Measurements from ENCODE around the gene AOAH. TPM values are rescaled to one million over a fixed set of nuclear protein-coding genes. Genes with fewer than 3 reads are reported as not detected.
"Not testable (repeated sequence)": the region's sequence is repeated elsewhere in the genome, so short reads cannot be mapped to it uniquely, and the experiment has no call there.

Gene AOAH
- total RNA-seq, 5 donors from 2014 or later (not counting 1 experiment from before 2014, with no cell fraction given) = 13.0 to 78.5 (median 27.5) TPM

DNA sequence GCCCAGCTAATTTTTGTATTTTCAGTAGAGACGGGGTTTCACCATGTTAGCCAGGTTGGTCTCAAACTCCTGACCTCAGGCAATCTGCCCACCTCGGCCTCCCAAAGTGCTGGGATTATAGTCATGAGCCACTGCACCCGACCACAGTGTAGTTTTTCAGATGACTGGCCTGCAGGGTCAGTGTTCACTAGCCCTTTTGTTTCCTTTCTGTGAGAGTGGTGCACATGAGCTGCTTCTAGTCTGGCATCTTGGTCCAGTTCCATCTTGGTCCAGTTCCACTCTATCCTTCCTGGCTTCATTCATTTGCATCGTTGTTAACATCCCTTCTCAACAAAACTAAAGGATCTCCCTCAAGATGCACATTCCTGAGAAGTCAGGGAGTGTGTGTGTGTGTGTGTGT is 240.4 kb downstream of the AOAH start:
- 100% methylated on average over 1 of the region's 4 CpGs for WGBS (ENCODE audit: insufficient coverage)
- H3K36me3 Mint-ChIP-seq; H3K27ac ChIP-seq (ENCODE audit: low read length); H3K4me3 Mint-ChIP-seq; H3K27me3 ChIP-seq (replicated peaks in 1 of 2; ENCODE audit: control insufficient read depth in 2 of 2, extremely low read depth in 1 of 2, insufficient read depth in 2 of 2, low read length in 1 of 2); H3K4me1 ChIP-seq (ENCODE audit: control insufficient read depth in 1 of 2, extremely low read depth in 1 of 2, insufficient read depth in 2 of 2, low read length in 2 of 2); H3K27me3 Mint-ChIP-seq; H3K36me3 ChIP-seq (ENCODE audit: control insufficient read depth in 2 of 2, extremely low read depth in 1 of 2, insufficient read depth in 1 of 2, low read length in 1 of 2); H3K4me3 ChIP-seq (ENCODE audit: control insufficient read depth in 1 of 2, extremely low read depth in 1 of 2, low read length in 1 of 2); ATAC-seq (replicated peaks in 1 of 4); POLR2A ChIA-PET; H3K9me3 ChIP-seq; DNase-seq; H3K27ac Mint-ChIP-seq: not testable (repeated sequence)
- H3K4me1 Mint-ChIP-seq = peaks cover 7 to 16% (median 11%) of the 10 kb centered on the region in 3 donors
- CTCF ChIA-PET = interaction anchor here (0.6 kb wide), 2 partner anchors 296 to 408 kb away, joined by 3 to 6 read pairs; no protein-coding TSS in a partner anchor
- peaks cover 0 to 25% (median 19%) of the 10 kb centered on the region in 3 donors for H3K9me3 Mint-ChIP-seq

DNA sequence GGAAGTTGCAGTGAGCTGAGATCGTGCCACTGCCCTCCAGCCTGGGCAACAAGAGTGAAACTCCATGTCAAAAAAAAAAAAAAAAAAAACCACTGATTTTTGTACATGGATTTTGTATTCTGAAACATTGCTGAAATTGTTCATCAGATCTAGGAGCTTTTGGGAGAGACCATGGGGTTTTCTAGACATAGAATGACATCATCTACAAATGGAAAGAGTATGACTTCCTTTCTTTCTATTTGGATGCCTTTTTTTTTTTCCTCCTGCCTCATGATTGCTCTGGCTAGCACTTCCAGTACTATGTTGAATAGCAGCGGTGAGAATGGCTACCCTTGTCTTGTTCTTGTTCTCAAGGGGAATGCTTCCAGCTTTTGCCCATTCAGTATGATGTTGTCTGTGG is 245.5 kb downstream of the AOAH start:
- ATAC-seq (replicated peaks in 1 of 4) = no peak
- POLR2A ChIA-PET = interaction anchor here in 1 of 2 donors (0.6 kb wide), 1 partner anchor 737 kb away, joined by 9 read pairs; no protein-coding TSS in a partner anchor
- Mint-ChIP-seq H3K27me3 (no peaks in the 10 kb centered on the region), H3K27ac (no peak overlapping the region), H3K4me1 (peaks cover 11 to 23% (median 20%) of the 10 kb centered on the region in 3 donors), H3K36me3 (no peaks in the 10 kb centered on the region), H3K9me3 (peaks cover 0 to 25% (median 20%) of the 10 kb centered on the region in 3 donors), H3K4me3 (no peak overlapping the region)
- H3K9me3 ChIP-seq = no peaks in the 10 kb centered on the region
- DNase-seq = no peak
- no peaks in the 10 kb centered on the region for H3K36me3 ChIP-seq (ENCODE audit: control insufficient read depth in 2 of 2, extremely low read depth in 1 of 2, insufficient read depth in 1 of 2, low read length in 1 of 2)
- CTCF ChIA-PET = interaction anchor here in 1 of 2 donors (0.6 to 0.7 kb wide), 3 partner anchors 15 to 681 kb away, joined by 3 to 8 read pairs (median 4); no protein-coding TSS in a partner anchor
- 63% methylated on average over 1 of the region's 2 CpGs for WGBS (ENCODE audit: insufficient coverage)
- peaks cover 0 to 2% of the 10 kb centered on the region in 2 experiments for H3K4me1 ChIP-seq (ENCODE audit: control insufficient read depth in 1 of 2, extremely low read depth in 1 of 2, insufficient read depth in 2 of 2, low read length in 2 of 2)
- no peak overlapping the region for H3K27ac ChIP-seq (ENCODE audit: low read length)
- no peak overlapping the region for H3K4me3 ChIP-seq (ENCODE audit: control insufficient read depth in 1 of 2, extremely low read depth in 1 of 2, low read length in 1 of 2)
- H3K27me3 ChIP-seq (replicated peaks in 1 of 2; ENCODE audit: control insufficient read depth in 2 of 2, extremely low read depth in 1 of 2, insufficient read depth in 2 of 2, low read length in 1 of 2) = peaks cover 0 to 6% of the 10 kb centered on the region in 2 experiments

DNA sequence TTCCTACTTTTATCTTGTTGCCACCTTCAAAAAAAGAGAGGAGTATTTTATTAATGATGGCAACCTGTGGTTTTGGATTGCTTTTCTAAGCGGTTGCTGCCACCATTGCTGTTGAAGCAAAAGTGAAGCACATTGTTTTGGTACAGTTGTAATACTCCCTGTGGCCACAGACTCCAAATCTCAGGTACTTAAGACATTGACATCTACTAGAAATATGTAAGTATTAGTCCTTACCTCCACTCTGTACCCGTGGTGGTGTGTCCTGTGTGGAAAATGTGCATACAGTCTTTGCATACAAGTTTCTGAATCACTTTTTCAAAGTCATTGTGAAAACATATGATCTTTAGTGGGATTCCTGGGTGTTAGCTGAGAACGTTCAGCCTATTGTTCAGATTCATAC is 248.9 kb downstream of the AOAH start:
- peaks cover 0 to 2% of the 10 kb centered on the region in 2 experiments for H3K4me1 ChIP-seq (ENCODE audit: control insufficient read depth in 1 of 2, extremely low read depth in 1 of 2, insufficient read depth in 2 of 2, low read length in 2 of 2)
- Mint-ChIP-seq H3K27me3 (no peaks in the 10 kb centered on the region), H3K9me3 (peaks cover 0 to 16% (median 12%) of the 10 kb centered on the region in 3 donors), H3K27ac (no peak overlapping the region), H3K4me3 (no peak overlapping the region), H3K36me3 (no peaks in the 10 kb centered on the region), H3K4me1 (peaks cover 11 to 17% (median 17%) of the 10 kb centered on the region in 3 donors)
- no peaks in the 10 kb centered on the region for H3K27me3 ChIP-seq (replicated peaks in 1 of 2; ENCODE audit: control insufficient read depth in 2 of 2, extremely low read depth in 1 of 2, insufficient read depth in 2 of 2, low read length in 1 of 2)
- no peaks in the 10 kb centered on the region for H3K9me3 ChIP-seq
- ChIA-PET POLR2A (interaction anchor here in 1 of 2 donors (0.7 kb wide), 1 partner anchor 363 kb away, joined by 3 read pairs; no protein-coding TSS in a partner anchor), CTCF (interaction anchor here in 1 of 2 donors (0.7 to 1.0 kb wide), 2 partner anchors 12 to 195 kb away, joined by 3 to 4 read pairs; no protein-coding TSS in a partner anchor)
- no peaks in the 10 kb centered on the region for H3K36me3 ChIP-seq (ENCODE audit: control insufficient read depth in 2 of 2, extremely low read depth in 1 of 2, insufficient read depth in 1 of 2, low read length in 1 of 2)
- DNase-seq (no peak), ATAC-seq (replicated peaks in 1 of 4) (no peak)
- no peak overlapping the region for H3K27ac ChIP-seq (ENCODE audit: low read length)
- WGBS (ENCODE audit: insufficient coverage) = no CpG with 5 or more reads among the region's 3 CpGs
- H3K4me3 ChIP-seq (ENCODE audit: control insufficient read depth in 1 of 2, extremely low read depth in 1 of 2, low read length in 1 of 2) = no peak overlapping the region

DNA sequence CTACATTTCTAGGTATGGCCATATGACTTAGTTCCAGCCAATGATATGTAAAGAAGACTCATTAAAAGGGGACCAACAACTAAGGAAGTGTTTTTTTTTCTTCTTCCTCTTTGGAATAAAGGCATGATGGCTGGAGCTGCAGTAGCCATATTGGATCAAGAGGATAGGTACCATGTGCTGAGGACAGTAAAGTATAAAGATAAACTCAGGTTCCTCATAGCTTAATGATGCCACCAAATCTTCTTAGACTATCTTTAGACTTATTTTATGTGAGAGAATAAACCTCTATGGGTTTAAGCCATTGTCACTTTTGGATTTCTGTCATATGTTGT is 249.3 kb downstream of the AOAH start:
- H3K27me3 ChIP-seq (replicated peaks in 1 of 2; ENCODE audit: control insufficient read depth in 2 of 2, extremely low read depth in 1 of 2, insufficient read depth in 2 of 2, low read length in 1 of 2) = no peaks in the 10 kb centered on the region
- peaks cover 0 to 2% of the 10 kb centered on the region in 2 experiments for H3K4me1 ChIP-seq (ENCODE audit: control insufficient read depth in 1 of 2, extremely low read depth in 1 of 2, insufficient read depth in 2 of 2, low read length in 2 of 2)
- peaks cover 0 to 2% of the 10 kb centered on the region in 2 donors for H3K27me3 Mint-ChIP-seq
- H3K4me3 Mint-ChIP-seq = no peak overlapping the region
- POLR2A ChIA-PET = interaction anchor here in 1 of 2 donors (0.7 kb wide), 1 partner anchor 363 kb away, joined by 3 read pairs; no protein-coding TSS in a partner anchor
- CTCF ChIA-PET = interaction anchor here in 1 of 2 donors (0.7 to 1.0 kb wide), 2 partner anchors 13 to 196 kb away, joined by 3 to 4 read pairs; no protein-coding TSS in a partner anchor
- peaks cover 10 to 15% (median 13%) of the 10 kb centered on the region in 3 donors for H3K4me1 Mint-ChIP-seq
- ATAC-seq (replicated peaks in 1 of 4) (no peak), DNase-seq (no peak)
- no peak overlapping the region for H3K4me3 ChIP-seq (ENCODE audit: control insufficient read depth in 1 of 2, extremely low read depth in 1 of 2, low read length in 1 of 2)
- no peaks in the 10 kb centered on the region for H3K36me3 ChIP-seq (ENCODE audit: control insufficient read depth in 2 of 2, extremely low read depth in 1 of 2, insufficient read depth in 1 of 2, low read length in 1 of 2)
- no peaks in the 10 kb centered on the region for H3K36me3 Mint-ChIP-seq
- H3K27ac Mint-ChIP-seq = no peak overlapping the region
- no peak overlapping the region for H3K27ac ChIP-seq (ENCODE audit: low read length)
- no peaks in the 10 kb centered on the region for H3K9me3 ChIP-seq
- H3K9me3 Mint-ChIP-seq = peaks cover 0 to 12% (median 11%) of the 10 kb centered on the region in 3 donors

DNA sequence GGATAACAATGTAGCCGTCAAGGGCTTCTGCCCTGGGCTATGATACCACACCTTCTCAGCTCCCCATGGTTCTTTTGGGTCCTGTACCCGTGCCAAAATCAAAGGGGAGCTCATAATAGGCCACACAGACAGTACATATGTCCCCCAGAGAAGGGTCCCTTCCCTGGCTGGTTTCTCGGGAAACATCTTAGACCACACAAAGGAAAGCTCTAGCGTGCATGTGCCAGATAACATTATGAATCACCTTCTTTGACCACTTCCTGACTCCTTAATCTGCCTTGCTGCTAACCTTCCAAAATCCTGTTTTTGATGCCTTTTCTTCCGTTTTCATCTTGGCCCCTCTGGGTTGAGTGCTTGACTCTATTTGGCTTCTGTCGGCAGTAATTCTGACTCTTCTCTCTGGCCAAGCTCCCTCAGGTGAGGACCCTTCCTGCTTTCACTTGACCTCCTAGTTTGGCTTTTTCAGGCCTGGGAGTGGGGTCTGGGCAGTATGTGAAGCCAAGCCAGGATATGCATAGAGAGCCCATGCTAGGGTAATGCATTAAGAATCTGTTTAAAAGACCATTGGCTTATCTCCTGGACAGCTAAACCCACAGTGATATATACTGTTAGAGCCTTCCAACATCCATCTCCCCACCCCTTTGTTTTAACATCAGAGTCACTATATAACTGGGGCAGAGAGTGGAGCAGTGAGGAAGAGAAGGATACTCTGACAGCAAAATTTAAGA is 249.8 kb downstream of the AOAH start:
- Mint-ChIP-seq H3K4me3 (no peak overlapping the region), H3K4me1 (peaks cover 6 to 10% (median 8%) of the 10 kb centered on the region in 3 donors), H3K36me3 (no peaks in the 10 kb centered on the region), H3K9me3 (peaks cover 0 to 6% (median 6%) of the 10 kb centered on the region in 3 donors), H3K27me3 (peaks cover 0 to 3% of the 10 kb centered on the region in 2 donors), H3K27ac (no peak overlapping the region)
- ChIA-PET CTCF (interaction anchor here (1.0 to 1.6 kb wide), 2 partner anchors 13 kb away, joined by 4 to 5 read pairs; no protein-coding TSS in a partner anchor), POLR2A (interaction anchor here in 1 of 2 donors (0.5 to 0.7 kb wide), 2 partner anchors 364 to 1672 kb away, joined by 3 read pairs; no protein-coding TSS in a partner anchor)
- peak in 1 of 4 experiments; percentile 40 for ATAC-seq (replicated peaks in 1 of 4)
- Histone ChIP-seq H3K9me3 (no peaks in the 10 kb centered on the region), H3K4me1 (ENCODE audit: control insufficient read depth in 1 of 2, extremely low read depth in 1 of 2, insufficient read depth in 2 of 2, low read length in 2 of 2) (peaks cover 0 to 2% of the 10 kb centered on the region in 2 experiments), H3K4me3 (ENCODE audit: control insufficient read depth in 1 of 2, extremely low read depth in 1 of 2, low read length in 1 of 2) (no peak overlapping the region), H3K27ac (ENCODE audit: low read length) (no peak overlapping the region), H3K36me3 (ENCODE audit: control insufficient read depth in 2 of 2, extremely low read depth in 1 of 2, insufficient read depth in 1 of 2, low read length in 1 of 2) (no peaks in the 10 kb centered on the region), H3K27me3 (replicated peaks in 1 of 2; ENCODE audit: control insufficient read depth in 2 of 2, extremely low read depth in 1 of 2, insufficient read depth in 2 of 2, low read length in 1 of 2) (no peaks in the 10 kb centered on the region)
- 33% methylated on average over 6 of the region's 6 CpGs for WGBS (ENCODE audit: insufficient coverage)
- DNase-seq = no peak

DNA sequence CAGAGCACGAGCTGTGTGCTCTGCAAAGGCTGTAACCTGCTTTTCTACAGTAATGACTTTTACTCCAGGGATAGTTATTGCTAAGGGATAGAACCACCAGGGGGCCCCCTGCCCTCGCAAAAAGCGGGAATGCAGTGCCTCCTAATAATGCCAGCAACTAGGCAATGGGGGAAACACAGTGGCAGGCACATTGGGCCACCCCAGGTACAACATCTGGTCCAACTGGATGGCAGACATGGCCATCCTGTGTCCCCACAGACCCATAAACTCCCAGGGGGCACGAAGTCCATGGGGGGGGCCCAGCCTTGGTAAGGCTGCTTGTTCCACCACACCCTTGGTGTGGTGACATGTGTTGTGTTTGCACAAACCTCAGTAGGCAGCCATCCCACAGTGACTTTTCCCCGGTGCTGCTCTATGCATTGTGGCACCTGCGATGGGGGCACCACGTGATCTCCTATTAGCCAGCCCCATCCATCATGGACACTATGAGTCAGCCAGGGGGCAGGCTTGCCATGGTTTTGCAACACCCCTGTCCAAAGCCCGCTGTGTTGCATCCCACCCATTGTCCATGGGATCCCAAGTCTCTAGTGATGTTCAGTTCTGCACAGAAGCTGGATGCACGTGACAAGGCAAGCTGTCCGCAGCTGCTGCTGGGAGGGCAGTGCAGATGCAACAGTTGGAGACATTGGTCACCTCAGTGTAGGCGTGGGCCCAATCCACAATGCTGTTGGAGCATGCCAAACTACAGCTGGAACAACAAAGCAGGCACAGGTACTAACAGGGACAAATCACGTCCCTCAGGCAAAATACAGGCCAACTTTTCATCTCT is 250.6 kb downstream of the AOAH start:
- Mint-ChIP-seq H3K9me3 (no peaks in the 10 kb centered on the region), H3K4me3 (no peak overlapping the region), H3K4me1 (peaks cover 6 to 10% (median 6%) of the 10 kb centered on the region in 3 donors), H3K27ac (no peak overlapping the region), H3K27me3 (peaks cover 0 to 3% of the 10 kb centered on the region in 2 donors), H3K36me3 (no peaks in the 10 kb centered on the region)
- Histone ChIP-seq H3K27me3 (replicated peaks in 1 of 2; ENCODE audit: control insufficient read depth in 2 of 2, extremely low read depth in 1 of 2, insufficient read depth in 2 of 2, low read length in 1 of 2) (no peaks in the 10 kb centered on the region), H3K9me3 (no peaks in the 10 kb centered on the region), H3K4me3 (ENCODE audit: control insufficient read depth in 1 of 2, extremely low read depth in 1 of 2, low read length in 1 of 2) (no peak overlapping the region), H3K27ac (ENCODE audit: low read length) (no peak overlapping the region), H3K36me3 (ENCODE audit: control insufficient read depth in 2 of 2, extremely low read depth in 1 of 2, insufficient read depth in 1 of 2, low read length in 1 of 2) (no peaks in the 10 kb centered on the region), H3K4me1 (ENCODE audit: control insufficient read depth in 1 of 2, extremely low read depth in 1 of 2, insufficient read depth in 2 of 2, low read length in 2 of 2) (peaks cover 0 to 2% of the 10 kb centered on the region in 2 experiments)
- peak in 7 of 35 experiments; percentile 3 to 24 (median 6) for DNase-seq
- ChIA-PET CTCF (interaction anchor here in 1 of 2 donors (1.6 kb wide), 1 partner anchor 14 kb away, joined by 5 read pairs; no protein-coding TSS in a partner anchor), POLR2A (no interaction called here)
- no peak for ATAC-seq (replicated peaks in 1 of 4)
- WGBS (ENCODE audit: insufficient coverage) = 87% methylated on average over 10 of the region's 12 CpGs
